ENCODE results near the gene ACAN.

Gene ACAN

GRCh38 chr15:88803241-88803919 is at the start of gene ACAN:
Gene ACAN, plus strand, starts transcription at chr15:88803436. Its CDS starts 32,771 bp downstream, at chr15:88836207.
- POLR2A ChIA-PET, result no interaction called here
- no peak for DNase-seq (ENCODE audit: low read depth, low spot score)
- H3K4me3 ChIP-seq (ENCODE audit: low read depth, low read length), result peak within 1 kb of the TSS; percentile 70
- TF ChIP-seq, protein P1, sequence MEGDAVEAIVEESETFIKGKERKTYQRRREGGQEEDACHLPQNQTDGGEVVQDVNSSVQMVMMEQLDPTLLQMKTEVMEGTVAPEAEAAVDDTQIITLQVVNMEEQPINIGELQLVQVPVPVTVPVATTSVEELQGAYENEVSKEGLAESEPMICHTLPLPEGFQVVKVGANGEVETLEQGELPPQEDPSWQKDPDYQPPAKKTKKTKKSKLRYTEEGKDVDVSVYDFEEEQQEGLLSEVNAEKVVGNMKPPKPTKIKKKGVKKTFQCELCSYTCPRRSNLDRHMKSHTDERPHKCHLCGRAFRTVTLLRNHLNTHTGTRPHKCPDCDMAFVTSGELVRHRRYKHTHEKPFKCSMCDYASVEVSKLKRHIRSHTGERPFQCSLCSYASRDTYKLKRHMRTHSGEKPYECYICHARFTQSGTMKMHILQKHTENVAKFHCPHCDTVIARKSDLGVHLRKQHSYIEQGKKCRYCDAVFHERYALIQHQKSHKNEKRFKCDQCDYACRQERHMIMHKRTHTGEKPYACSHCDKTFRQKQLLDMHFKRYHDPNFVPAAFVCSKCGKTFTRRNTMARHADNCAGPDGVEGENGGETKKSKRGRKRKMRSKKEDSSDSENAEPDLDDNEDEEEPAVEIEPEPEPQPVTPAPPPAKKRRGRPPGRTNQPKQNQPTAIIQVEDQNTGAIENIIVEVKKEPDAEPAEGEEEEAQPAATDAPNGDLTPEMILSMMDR (IDR thresholded peaks at IDR 0.05; ENCODE audit: insufficient read depth, low read length, missing control alignments), result no peak
- CTCF ChIA-PET, result interaction anchor here (0.6 to 2.2 kb wide), 2 partner anchors 145 to 419 kb away, joined by 3 to 7 read pairs; no protein-coding TSS in a partner anchor

DNA sequence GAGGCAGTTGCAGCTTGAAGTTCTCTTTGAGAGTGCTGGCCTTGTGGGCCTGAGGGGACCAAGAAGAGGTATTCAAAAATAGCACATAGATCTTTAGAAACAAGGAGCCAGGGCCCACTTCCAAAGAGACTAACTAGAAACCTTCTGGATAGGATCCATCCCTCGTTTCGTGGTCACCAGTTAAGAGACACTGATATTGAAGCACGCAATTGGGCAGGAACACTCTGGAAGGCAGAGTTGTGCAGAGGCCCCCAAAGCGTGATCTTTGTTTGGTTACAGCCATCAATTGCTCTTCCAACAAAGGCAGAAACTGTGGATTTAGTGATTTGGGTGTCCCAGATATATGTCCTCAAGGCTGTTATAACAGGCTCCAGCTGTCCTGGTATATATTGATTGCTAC is 46.7 kb upstream of the ACAN start:
- TF ChIP-seq, protein P1 (IDR thresholded peaks at IDR 0.05; ENCODE audit: insufficient read depth, low read length, missing control alignments), result no peak
- POLR2A ChIA-PET, result no interaction called here

GRCh38 chr15:88756921-88757320 is 46.3 kb upstream of the ACAN start:
- TF ChIP-seq, protein P1 (IDR thresholded peaks at IDR 0.05; ENCODE audit: insufficient read depth, low read length, missing control alignments), result no peak
- no peak overlapping the region for H3K4me3 ChIP-seq (ENCODE audit: low read depth, low read length)
- ChIA-PET CTCF (interaction anchor here (0.8 kb wide), 1 partner anchor 8 kb away, joined by 3 read pairs; no protein-coding TSS in a partner anchor), POLR2A (no interaction called here)
- no peak for DNase-seq (ENCODE audit: low read depth, low spot score)

More for the DNA sequence above, 46.7 kb upstream of the ACAN start:
- CTCF ChIA-PET, result no interaction called here
- DNase-seq (ENCODE audit: low read depth, low spot score), result no peak
- H3K4me3 ChIP-seq (ENCODE audit: low read depth, low read length), result no peak overlapping the region

DNA sequence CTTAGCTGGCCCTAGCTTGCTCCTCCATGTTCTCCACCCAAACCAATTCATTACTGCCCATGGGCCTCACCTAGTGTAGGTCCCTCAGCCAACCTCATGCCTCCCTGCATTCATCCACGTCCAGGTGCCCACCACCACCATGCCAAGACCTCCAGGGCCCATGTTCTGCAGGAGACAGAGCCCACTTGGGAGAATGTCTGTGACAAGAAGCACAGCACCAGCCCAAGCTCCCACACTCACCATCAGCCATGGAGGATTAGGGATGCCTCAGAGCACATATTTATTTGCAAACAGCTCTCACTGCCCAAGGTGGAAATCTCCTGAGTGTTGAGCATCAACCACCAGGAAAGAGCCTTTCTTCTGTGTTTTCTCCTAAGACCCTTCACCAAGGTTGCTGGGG is 43.4 kb upstream of the ACAN start:
- POLR2A ChIA-PET, result no interaction called here
- TF ChIP-seq, protein P1 (IDR thresholded peaks at IDR 0.05; ENCODE audit: insufficient read depth, low read length, missing control alignments), result no peak
- CTCF ChIA-PET, result no interaction called here
- H3K4me3 ChIP-seq (ENCODE audit: low read depth, low read length), result no peak overlapping the region
- DNase-seq (ENCODE audit: low read depth, low spot score), result no peak

DNA sequence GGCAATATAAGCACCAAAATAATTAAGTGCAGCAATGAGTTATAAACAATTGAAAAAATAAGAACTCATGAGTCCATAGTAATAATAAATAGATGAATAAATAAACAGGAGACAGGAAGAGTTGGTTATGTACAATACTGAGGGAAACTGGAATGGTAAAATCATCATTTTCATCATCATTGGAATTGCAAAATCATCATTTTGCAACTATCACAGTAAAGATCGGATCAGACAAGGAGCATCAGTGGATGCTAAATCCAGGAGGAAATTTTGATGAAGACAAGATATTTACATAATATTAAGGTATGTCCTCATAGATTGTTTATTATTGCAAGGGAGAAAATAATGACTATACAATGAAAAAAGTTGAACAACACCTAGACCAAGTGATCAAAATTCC is 38.8 kb upstream of the ACAN start:
- TF ChIP-seq, protein P1 (IDR thresholded peaks at IDR 0.05; ENCODE audit: insufficient read depth, low read length, missing control alignments), result no peak
- ChIA-PET CTCF (interaction anchor here (1.2 kb wide), 1 partner anchor 33 kb away, joined by 3 read pairs; no protein-coding TSS in a partner anchor), POLR2A (no interaction called here)
- no peak overlapping the region for H3K4me3 ChIP-seq (ENCODE audit: low read depth, low read length)
- no peak for DNase-seq (ENCODE audit: low read depth, low spot score)

GRCh38 chr15:88765212-88765611 is 38.0 kb upstream of the ACAN start:
- CTCF ChIA-PET, result interaction anchor here (1.2 to 1.3 kb wide), 2 partner anchors 23 to 32 kb away, joined by 3 read pairs; no protein-coding TSS in a partner anchor
- no peak overlapping the region for H3K4me3 ChIP-seq (ENCODE audit: low read depth, low read length)
- POLR2A ChIA-PET, result no interaction called here
- no peak for DNase-seq (ENCODE audit: low read depth, low spot score)
- TF ChIP-seq, protein P1 (IDR thresholded peaks at IDR 0.05; ENCODE audit: insufficient read depth, low read length, missing control alignments), result no peak
